NCI-H748 (cell line): Measurements from ENCODE around the gene ACE.

ENCODE experiments used
- DNase-seq: peaks from one replicate; lab custom pipeline; 2025; ENCODE audit not compliant: unreplicated experiment; lab: John Stamatoyannopoulos, UW

ACE gene

DNA sequence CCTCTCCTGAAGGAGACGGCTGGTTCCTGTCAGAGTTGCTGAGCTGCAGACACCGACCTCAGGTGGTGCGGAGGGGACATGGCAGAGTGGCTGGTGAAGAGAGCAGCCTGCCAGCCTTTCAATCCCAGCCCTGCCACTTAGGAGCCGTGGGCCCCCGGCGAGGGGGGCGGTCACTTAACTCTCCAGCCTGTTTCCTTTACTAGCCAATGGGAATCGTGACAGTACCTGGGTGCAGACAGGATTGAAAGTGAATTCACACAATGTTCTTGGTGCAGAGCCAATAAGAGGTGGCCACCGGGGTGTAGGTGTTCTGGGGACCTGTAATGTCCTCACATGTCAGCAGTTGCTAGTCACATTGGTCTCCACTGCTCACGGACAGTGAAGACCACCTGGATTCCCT, 13.5 kb downstream of the ACE start:
- DNase-seq = no peak

DNA sequence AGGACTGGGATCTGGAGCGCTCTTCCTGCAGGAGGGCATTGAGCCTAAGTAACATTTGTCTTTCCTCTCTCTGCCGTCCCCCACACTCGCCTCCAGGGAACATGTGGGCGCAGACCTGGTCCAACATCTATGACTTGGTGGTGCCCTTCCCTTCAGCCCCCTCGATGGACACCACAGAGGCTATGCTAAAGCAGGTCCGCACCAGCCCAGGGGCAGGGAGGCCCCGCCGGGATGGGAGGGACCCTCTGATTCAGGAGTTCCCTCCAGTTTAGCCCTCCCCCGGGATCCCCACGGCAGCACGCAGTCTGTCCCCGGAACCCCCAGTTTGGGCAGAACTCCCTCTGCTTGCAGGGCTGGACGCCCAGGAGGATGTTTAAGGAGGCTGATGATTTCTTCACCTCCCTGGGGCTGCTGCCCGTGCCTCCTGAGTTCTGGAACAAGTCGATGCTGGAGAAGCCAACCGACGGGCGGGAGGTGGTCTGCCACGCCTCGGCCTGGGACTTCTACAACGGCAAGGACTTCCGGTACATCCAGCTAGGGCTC, 14.1 kb downstream of the ACE start:
- no peak for DNase-seq

DNA sequence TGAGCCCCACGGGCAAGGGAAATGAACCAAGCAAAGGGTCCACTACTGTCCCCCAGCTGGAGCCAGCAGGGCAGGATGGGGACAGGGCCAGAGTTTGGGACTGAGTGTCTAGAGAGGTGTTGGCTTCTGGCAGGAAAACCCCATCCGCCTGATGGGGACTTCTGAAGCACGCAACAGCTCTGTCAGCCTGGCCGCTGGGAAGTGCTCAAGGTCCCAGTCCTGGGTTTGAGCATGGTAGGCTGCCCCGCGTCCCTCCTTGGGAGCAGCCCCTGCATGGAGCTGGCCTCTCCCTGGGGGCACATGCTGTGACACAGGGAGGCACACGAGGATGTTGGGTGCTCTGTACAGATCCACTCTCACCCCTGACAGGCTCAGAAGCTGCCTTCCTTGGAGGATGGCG, 14.6 kb downstream of the ACE start:
- no peak for DNase-seq

DNA sequence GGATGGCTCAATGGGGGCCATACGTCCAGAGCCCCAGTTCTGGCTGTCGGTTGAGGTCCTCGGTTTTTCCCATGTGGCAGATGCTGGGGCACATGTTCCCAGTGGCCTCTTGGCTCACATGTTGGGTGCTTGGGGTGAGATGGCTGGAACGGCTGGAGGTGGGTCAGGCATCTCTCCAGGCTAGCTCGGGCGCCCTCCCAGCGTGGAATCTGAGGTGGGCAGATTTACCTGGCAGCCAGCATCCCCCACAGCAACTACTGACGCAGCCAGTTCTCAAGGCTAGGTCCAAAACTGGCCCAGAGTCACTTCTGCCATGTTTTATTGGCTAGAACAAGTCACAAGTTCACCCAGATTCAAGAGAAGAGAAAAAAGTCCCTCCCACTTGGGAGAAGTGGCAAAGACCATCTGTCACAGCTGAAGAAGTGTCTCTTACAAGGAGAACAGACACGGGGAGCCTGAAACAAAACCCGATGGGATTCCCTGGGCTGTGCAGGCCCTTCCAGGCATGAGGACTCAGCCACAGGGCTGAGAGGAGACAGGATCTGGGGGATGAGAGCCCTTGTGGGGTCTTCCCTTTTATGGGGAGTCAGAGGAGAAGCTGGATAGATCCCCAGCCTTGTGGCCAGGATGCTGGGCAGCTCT, 15.2 kb downstream of the ACE start:
- no peak for DNase-seq

DNA sequence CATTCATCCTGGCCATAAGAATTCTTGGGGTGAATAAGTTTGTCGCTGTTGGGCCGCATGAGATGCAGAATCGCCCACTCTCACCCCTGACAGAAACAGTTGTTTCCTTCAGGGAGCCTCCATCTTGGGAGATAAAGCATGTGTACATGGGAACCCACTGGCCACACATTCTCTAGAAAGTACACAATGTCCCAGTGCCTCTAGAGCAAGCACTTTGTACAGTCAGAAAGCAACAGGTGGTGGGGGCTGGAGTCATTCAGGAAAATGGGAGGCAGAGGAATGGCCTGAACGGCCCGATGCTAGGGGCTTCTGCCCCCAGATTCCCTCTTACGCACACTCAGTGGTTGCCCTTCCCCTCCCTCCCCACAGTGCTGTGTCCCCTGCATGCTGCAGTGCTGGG, 16.1 kb downstream of the ACE start:
- no peak for DNase-seq

DNA sequence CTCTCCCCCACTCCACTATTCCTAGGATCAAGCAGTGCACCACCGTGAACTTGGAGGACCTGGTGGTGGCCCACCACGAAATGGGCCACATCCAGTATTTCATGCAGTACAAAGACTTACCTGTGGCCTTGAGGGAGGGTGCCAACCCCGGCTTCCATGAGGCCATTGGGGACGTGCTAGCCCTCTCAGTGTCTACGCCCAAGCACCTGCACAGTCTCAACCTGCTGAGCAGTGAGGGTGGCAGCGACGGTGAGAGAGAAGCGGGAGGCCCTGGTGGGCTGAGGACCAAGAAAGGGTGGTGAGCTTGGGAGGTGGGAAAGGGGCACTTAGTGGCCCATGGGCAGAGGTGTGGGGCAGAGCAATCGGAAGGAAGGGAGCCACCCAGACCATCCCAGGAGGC, 16.6 kb downstream of the ACE start:
- no peak for DNase-seq

DNA sequence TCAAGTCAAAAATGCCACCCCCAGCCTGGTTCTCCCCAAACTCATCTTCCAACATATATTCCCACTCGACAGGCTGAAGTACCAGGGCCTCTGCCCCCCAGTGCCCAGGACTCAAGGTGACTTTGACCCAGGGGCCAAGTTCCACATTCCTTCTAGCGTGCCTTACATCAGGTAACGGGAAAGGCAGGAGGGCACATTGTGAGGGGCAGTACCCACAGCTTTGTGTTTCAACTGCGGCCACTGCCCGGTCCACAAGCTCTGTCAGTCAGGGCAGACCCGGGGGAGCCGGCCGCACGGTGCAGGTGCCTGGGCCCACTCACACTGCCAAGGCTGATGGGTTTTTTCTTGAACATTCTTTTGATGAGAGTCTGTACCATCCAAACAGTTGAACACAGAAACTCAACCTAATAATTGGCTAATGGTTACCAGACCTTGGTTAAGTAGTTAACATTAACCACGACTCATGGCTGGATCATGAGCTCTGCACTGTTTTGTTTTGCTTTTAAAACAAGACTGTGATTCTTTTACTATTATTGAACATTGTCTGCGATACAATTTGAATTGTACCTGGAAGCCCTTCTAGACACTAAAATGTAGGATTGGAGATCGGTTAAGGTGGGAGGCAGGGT, 17.6 kb downstream of the ACE start:
- no peak for DNase-seq

DNA sequence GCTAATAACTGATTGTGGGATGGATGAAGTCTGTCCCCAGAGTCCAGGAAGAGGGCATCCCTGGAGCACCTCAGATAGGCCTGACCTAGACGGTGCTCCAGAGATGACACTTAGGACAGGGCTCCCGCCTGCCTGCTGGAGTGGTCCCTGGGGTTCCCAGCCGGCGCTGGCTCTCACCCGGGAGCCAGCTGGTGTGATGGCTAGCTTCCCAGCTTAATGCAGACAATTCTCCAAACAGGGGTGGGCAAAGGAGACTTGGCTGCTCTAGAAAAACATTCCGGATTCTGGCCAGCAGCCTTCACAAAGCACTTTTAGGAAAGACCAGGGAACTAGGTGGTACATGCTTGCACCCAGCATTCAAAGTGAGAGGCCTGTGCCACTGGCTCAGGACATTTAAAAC, 18.6 kb downstream of the ACE start:
- DNase-seq = no peak

DNA sequence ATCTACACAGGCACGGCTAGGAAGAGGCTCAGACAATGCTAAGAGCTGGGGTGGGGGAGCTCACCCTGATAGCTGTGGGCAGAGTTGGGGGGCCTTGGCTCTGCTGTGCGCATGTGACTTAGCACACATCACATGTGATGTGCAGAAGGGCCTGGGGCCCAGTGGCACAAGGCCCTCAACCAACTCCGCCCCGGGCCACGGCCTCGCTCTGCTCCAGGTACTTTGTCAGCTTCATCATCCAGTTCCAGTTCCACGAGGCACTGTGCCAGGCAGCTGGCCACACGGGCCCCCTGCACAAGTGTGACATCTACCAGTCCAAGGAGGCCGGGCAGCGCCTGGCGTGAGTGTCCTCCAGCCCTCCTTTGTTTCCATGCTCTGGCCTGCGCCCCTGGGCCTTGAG, 19.3 kb downstream of the ACE start:
- no peak for DNase-seq

DNA sequence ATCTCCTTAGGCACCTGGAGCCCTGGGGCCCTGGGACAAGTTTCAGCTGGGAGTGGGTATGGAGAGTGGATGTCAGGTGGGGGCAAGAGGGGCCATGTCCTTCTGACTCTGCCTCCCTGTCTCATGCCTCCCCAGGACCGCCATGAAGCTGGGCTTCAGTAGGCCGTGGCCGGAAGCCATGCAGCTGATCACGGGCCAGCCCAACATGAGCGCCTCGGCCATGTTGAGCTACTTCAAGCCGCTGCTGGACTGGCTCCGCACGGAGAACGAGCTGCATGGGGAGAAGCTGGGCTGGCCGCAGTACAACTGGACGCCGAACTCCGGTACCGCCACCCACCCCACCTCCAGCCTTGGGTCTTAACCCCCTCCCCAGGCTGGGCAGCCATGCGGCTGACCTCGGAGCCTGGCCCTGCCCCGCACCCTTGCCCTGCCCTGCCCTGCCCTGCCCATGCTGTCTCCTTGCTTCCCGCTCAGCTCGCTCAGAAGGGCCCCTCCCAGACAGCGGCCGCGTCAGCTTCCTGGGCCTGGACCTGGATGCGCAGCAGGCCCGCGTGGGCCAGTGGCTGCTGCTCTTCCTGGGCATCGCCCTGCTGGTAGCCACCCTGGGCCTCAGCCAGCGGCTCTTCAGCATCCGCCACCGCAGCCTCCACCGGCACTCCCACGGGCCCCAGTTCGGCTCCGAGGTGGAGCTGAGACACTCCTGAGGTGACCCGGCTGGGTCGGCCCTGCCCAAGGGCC, 20.0 kb downstream of the ACE start:
- no peak for DNase-seq

DNA sequence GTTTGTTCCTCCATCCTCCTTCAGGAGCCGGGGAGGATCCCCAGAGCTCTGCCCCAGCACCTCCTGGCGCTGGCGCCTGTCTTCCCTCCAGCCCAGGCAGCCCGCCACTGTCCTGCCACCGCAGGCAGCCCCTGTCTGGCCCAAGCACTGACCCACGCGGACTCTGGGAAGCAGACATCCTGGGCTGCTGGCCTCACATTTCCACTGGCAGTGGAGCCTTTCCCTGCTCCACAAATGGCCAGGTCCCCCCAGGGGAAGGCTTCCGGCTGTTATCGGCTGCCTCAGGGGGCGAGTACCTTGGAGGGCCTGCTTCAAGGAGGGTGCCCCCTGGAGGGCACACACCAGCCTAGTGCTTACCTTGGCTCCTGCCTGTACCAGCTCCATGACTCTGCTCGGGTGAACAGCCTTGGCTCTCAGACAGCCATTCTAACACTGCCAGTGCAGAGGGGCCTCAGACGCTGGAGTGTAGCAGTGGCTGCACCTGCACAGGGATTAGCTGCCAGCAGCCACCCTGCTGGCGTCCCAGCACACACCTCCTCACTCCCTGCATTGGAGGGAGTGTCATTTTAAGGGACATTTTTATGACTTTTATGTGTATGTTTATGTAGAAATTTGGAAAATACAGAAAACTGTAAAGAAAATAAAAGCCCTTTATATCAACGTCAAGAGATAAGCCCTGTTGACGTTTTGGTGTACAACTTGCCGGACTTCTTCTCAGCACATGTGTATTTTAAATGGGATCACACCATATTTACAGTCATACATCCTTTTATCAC, 21.0 kb downstream of the ACE start:
- no peak for DNase-seq

DNA sequence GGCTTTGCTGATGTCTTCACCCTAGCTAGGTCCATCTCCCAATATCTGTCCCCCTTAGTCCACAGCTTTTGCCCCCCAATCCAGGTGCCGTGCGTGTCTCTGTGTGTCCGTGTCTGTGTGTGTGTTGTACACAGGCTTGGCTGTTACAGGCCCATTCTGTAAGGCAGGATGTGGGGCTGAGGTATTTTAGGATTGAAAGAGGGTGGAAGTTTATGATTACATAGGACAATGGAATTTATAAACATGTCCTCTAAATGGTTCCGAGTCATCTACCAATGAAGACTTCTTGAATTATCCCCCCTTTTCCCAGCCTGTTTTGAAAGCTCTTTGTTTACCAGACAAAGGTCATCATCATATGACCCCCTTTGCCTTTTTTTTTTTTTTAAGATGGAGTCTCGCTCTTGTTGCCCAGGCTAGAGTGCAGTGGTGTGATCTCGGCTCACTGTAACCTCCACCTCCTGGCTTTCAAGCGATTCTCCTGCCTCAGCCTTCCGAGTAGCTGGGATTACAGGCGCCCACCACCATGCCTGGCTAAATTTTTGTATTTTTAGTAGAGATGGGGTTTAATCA, 21.9 kb downstream of the ACE start:
- no peak for DNase-seq

DNA sequence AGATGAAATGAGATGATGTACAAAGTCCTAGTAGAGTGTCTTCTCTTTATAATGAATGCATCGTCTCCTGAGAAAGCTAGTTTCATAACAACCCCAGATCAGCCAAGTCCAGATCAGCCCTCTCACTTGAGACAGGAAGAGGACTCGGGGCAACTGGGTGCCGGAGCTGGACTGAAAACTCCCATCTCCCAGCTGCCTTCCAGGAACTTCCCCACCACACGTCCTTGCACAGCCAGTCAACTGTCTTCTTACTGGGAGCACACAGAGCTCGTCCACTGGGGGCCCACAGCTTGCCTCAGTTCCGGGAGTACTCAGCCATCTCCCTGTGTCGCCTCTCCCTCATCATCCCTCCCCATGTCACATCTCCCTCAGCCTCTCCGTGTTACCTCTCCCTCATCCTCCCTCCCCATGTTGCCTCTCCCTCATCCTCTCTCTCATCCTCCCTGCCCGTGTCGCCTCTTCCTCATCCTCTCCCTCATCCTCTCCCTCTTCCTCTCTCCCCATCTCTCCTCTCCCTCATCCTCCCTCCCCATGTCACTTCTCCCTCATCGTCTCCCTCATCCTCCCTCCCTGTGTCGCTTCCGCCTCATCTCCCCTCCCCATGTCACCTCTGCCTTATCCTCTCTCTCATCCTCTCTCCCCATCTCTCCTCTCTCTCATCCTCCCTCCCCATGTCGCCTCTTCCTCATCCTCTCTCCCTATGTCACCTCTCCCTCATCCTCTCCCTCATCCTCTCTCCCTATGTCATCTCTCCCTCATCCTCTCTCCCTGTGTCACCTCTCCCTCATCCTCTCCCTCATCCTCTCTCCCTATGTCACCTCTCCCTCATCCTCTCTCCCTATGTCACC, 23.9 kb downstream of the ACE start:
- no peak for DNase-seq

DNA sequence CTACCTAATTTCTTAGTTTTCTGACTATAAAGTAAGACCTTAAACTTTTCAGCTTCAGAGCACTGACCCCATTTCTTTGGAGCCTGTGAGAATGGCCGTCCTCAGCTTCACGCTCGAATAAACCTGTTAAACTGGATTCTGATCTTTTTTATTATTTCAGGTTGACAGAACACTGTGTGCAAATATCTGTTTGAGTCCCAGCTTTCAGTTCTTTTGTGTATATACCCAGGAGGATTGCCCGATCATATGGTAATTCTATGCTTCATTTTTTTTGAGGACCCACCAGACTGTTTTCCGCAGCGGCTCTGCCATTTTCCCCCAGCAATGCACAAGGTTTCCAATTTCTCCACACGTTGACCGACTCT, 26.5 kb downstream of the ACE start:
- DNase-seq = peak; percentile 67

DNA sequence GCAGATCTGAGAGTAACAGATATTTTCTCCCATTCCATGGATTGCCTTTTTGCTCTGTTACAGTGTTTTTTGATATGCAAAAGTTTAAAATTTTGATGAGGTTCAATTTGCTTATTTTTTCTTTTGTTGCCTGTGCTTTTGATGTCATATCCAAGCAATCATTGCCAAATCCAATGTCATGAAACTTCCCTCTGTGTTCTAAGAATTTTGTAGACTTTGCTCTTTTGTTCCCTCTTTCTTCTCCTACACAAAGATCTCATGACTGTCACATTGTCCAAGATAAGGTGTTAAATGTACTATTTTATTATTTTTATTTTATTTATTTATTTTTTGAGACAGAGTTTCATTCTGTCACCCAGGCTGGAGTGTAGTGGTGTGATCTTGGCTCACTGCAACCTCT, 27.4 kb downstream of the ACE start:
- no peak for DNase-seq

DNA sequence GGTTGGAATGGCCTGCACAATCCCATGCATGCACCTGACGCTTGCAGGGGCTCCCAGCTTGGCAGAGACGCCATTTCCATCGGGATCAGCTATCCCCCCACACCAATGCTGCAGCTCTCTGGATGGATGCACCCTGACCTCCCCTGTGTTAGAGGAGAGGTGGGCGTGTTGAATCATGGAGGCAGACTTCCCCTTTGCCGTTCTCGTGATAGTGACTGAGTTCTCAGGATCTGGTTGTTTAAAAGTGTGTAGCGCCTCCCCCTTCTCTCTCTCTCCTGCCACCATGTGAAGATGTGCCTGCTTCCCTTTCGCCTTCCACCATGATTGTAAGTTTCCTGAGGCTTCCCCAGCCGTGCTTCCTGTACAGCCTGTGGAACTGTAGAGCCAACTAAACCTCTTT, 28.5 kb downstream of the ACE start:
- no peak for DNase-seq

DNA sequence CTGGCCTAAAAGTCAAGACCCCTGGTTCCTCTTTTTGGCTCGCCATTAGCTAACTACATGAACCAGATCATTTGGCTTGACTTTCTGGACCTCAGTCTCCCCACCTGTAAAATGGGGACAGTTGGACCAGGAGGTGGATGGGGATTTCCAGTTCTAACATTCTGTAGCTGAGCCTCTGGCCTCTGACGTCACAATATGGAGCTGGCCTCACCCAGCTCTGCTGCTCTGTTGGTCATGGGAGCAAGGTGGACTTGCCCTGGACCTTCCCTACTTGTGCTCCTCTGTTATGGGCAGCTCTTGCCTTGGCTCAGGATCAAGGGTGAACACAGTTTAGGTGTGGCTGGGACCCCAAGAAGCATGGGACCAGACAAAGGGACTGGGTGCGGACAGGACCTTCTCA, 29.8 kb downstream of the ACE start:
- DNase-seq = no peak

DNA sequence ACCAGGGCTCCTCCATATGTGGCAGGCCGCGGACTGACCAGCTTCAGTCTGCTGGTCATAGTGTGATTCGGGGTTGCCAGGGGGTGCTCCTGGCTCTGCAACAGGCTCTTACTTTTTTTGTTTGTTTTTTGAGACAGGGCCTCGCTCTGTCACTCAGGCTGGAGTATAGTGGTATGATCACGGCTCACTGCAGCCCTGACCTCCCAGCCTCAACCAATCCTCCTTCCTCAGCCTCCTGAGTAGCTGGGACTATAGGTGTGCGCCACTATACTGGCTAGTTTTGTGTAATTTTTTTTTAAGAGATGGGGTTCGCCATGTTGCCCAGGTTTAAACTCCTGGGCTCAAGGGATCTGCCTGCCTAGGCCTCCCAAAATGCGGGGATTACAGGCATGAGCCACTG, 34.5 kb downstream of the ACE start:
- no peak for DNase-seq

DNA sequence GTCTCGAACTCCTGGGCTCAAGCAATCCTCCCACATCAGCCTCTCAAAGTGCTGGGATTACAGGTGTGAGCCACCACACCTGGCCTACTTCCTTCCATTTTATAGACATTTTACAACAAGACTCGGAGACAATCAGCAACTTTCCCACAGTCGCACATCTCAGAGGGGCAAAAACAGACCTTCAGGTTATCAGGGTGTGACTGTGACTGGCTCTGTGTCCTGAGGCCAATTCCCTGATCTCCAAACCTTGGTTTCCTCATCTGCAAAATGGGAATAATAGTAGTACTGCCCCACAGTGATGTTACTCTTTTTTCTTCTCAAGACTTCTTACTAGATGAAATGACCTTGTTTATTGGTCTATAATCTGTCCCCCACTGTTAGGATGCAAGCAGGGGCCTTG, 35.5 kb downstream of the ACE start:
- no peak for DNase-seq

DNA sequence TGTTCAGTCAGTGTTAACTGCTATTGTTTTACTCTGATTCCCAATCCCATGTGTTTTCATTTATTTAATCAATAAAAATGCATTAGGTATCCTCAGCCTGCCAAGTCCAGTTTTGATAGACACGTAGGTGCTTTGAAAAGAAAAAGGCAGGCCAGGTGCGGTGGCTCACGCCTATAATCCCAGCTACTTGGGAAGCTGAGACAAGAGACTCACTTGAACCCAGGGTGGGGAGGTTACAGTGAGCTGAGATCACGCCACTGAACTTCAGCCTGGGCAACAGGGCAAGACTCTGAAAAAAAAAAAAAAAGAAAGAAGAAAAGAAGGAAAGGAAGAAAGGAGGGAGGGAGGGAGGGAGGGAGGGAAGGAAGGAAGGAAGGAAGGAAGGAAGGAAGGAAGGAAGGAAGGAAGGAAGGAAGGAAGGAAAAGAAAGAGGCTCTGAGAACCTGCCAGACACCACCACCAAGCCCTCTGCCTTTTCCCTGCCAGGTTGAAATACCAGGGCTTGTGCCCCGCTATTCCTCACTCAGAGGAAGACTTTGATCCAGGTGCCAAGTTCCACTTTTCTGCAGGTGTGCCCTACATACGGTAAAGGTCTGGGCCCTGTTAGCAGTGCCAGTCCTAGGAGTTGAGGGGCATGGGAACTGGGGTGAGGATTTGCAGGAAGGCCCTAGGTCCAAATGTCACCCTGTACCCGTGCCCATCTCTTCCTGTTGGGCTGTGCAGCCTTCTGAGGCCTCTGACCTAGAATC, 36.2 kb downstream of the ACE start:
- no peak for DNase-seq
